MCF 10A (cell line): Measurements from ENCODE around the gene PLOD2. TPM values are rescaled to one million over a fixed set of nuclear protein-coding genes. Genes with fewer than 3 reads are reported as not detected.
"Not testable (repeated sequence)": the region's sequence is repeated elsewhere in the genome, so short reads cannot be mapped to it uniquely, and the experiment has no call there.

Experiments
- BruUV-seq: library from RNA; stranded (reverse); fragments of 400-500 nt; replicated peaks from 2 replicates; lab custom pipeline; 2021; lab: Mats Ljungman, UMichigan
- CTCF ChIA-PET: fragments of 300-600 bp; sonication (Branson Sonifier 250); formaldehyde crosslinking; extraction: SDS; loops from one replicate; lab custom pipeline; 2021; ENCODE audit warnings: antibody characterized with exemption, inconsistent platforms; lab: Yijun Ruan, JAX
- POLR2A ChIA-PET: fragments of 300-600, 350-650 bp; sonication (Branson Sonifier 250); formaldehyde crosslinking; extraction: SDS; loops from one replicate; lab custom pipeline; 2020; ENCODE audit warnings: antibody characterized with exemption, inconsistent platforms; lab: Yijun Ruan, JAX
- DNase-seq: peaks from one replicate; pipeline ENCODE4 v3.0.0-alpha.2; 2018; ENCODE audit not compliant: unreplicated experiment
- H3K27ac Mint-ChIP-seq: one replicate; pipeline ENCODE4 v1.8.0; 2022; ENCODE audit warnings: mild to moderate bottlenecking, low read depth, mixed read lengths; ENCODE audit not compliant: unreplicated experiment
- H3K27me3 Mint-ChIP-seq: one replicate; pipeline ENCODE4 v1.8.0; 2022; ENCODE audit warnings: mixed read lengths; ENCODE audit not compliant: insufficient read depth, unreplicated experiment
- H3K36me3 Mint-ChIP-seq: one replicate; pipeline ENCODE4 v1.8.0; 2022; ENCODE audit warnings: mild to moderate bottlenecking, moderate library complexity, mixed read lengths; ENCODE audit not compliant: insufficient read depth, unreplicated experiment
- H3K4me1 Mint-ChIP-seq: one replicate; pipeline ENCODE4 v1.8.0; 2022; ENCODE audit warnings: mixed read lengths; ENCODE audit not compliant: insufficient read depth, unreplicated experiment
- H3K4me3 Mint-ChIP-seq: one replicate; pipeline ENCODE4 v1.8.0; 2022; ENCODE audit warnings: mild to moderate bottlenecking, moderate library complexity, mixed read lengths; ENCODE audit not compliant: unreplicated experiment
- H3K9me3 Mint-ChIP-seq: one replicate; pipeline ENCODE4 v1.8.0; 2022; ENCODE audit warnings: mixed read lengths; ENCODE audit not compliant: unreplicated experiment
- intact Hi-C: fragments of 100-400 bp; cut with micrococcal nuclease; formaldehyde crosslinking; loops from 2 replicates; pipeline ENCODE4 v1.14.1; 2022
- total RNA-seq: library from RNA; stranded (reverse); gene quantifications from 2 replicates; pipeline ENCODE4 v1.2.3, GENCODE V29; 2022
- TF ChIP-seq, protein P1 (sequence below): fragments of 200-600 bp; IDR thresholded peaks from one replicate; pipeline ENCODE4 v1.8.0; 2022; ENCODE audit warnings: antibody characterized with exemption, mild to moderate bottlenecking; ENCODE audit not compliant: unreplicated experiment

PLOD2 gene
- total RNA-seq, 1 experiment from 2014 or later = 149 TPM

DNA sequence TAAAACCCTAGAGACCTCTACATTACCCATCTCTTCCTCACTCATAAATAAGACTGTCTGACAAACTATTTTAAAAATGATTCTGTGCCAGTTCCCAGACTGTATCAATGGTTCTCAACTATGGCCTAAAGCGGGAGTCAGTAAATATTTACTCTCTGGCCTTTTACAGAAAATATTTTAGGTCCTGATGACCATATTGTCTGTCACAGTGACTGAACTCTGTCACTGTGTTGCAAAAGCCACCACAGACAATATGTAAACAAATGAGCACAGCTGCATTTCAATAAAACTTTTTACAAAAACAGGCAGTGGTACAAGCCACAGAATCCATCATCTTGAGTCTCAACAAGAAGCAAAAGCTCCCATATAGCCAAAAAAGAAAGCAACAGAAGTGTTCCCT lies 45.4 kb downstream of the PLOD2 start:
- no peak for DNase-seq
- no peaks in the 10 kb centered on the region for H3K27me3 Mint-ChIP-seq
- no peaks in the 10 kb centered on the region for H3K4me1 Mint-ChIP-seq
- TF ChIP-seq, protein P1, sequence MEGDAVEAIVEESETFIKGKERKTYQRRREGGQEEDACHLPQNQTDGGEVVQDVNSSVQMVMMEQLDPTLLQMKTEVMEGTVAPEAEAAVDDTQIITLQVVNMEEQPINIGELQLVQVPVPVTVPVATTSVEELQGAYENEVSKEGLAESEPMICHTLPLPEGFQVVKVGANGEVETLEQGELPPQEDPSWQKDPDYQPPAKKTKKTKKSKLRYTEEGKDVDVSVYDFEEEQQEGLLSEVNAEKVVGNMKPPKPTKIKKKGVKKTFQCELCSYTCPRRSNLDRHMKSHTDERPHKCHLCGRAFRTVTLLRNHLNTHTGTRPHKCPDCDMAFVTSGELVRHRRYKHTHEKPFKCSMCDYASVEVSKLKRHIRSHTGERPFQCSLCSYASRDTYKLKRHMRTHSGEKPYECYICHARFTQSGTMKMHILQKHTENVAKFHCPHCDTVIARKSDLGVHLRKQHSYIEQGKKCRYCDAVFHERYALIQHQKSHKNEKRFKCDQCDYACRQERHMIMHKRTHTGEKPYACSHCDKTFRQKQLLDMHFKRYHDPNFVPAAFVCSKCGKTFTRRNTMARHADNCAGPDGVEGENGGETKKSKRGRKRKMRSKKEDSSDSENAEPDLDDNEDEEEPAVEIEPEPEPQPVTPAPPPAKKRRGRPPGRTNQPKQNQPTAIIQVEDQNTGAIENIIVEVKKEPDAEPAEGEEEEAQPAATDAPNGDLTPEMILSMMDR = no peak
- CTCF ChIA-PET = no interaction called here
- POLR2A ChIA-PET = no interaction called here
- peak overlapping the region; percentile 57 for H3K27ac Mint-ChIP-seq
- H3K36me3 Mint-ChIP-seq = peaks cover 81% of the 10 kb centered on the region
- no TSS peak for BruUV-seq
- no peak overlapping the region for H3K4me3 Mint-ChIP-seq
- intact Hi-C loops = no loop called here
- H3K9me3 Mint-ChIP-seq = peaks cover 8% of the 10 kb centered on the region

DNA sequence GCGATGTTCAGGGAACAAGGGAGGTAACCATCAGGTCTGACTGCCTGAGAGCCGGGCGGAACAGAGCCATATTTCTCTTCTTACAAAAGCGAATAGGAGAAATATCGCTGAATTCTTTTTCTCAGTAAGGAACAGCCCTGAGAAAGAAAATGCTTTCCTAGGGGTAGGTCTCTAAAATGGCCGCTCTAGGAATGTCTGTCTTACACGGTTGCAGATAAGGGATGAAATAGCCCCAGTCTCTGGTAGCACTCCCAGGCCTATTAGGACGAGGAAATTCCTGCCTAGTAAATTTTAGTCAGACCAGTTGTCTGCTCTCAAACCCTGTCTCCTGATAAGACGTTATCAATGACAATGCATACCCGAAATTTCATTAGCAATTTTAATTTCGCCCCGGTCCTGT lies 47.2 kb downstream of the PLOD2 start:
- intact Hi-C loops, H3K27ac Mint-ChIP-seq, DNase-seq, H3K4me1 Mint-ChIP-seq, CTCF ChIA-PET, H3K27me3 Mint-ChIP-seq, H3K9me3 Mint-ChIP-seq, H3K4me3 Mint-ChIP-seq, BruUV-seq: not testable (repeated sequence)
- peaks cover 79% of the 10 kb centered on the region for H3K36me3 Mint-ChIP-seq
- POLR2A ChIA-PET = interaction anchor here (1.3 kb wide), 1 partner anchor 10 kb away, joined by 4 read pairs; no protein-coding TSS in a partner anchor

DNA sequence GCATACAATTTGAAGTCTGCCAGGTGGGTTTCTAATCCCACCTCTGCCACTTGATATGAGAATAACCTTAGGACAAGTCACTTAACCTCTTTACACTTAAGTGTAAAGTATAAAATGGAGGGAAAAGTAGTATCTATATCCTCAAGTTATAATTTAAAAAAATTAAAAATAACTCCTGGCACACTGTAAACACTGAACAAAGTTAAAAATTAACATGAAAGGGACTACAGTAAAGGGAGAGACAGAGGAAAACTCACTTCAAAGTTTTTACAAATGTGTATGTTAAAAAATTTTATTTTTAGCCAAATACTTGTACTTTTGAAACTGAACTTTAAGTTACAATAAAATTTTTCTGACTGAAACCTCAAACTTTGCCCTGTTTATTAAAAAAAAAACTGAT lies 49.6 kb downstream of the PLOD2 start:
- ChIA-PET POLR2A (no interaction called here), CTCF (no interaction called here)
- no peak overlapping the region for H3K27ac Mint-ChIP-seq
- intact Hi-C loops = no loop called here
- H3K36me3 Mint-ChIP-seq = peaks cover 78% of the 10 kb centered on the region
- no TSS peak for BruUV-seq
- no peak for DNase-seq
- no peaks in the 10 kb centered on the region for H3K27me3 Mint-ChIP-seq
- H3K4me3 Mint-ChIP-seq = no peak overlapping the region
- H3K9me3 Mint-ChIP-seq = peaks cover 8% of the 10 kb centered on the region
- TF ChIP-seq, protein P1 = no peak
- no peaks in the 10 kb centered on the region for H3K4me1 Mint-ChIP-seq

DNA sequence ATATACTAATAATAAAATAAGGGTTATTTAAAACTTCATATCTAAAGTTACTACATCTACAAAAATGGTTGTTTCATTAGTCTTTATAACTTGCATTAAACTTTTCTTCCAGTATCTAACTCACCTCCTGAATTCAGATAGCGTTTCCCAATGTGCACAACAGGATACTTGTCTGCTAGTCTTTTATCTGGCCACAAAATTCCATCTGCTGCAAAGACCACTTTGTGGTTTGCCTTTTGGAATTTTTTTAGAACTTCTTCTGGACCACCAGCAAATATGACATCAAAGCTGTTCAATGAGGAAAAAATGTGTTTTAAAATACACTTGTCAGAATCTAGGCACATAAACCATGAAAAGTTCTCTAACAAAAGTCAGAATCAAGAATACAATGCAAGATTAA lies 50.8 kb downstream of the PLOD2 start:
- ChIA-PET POLR2A (interaction anchor here (0.9 to 2.1 kb wide), 2 partner anchors 13 to 51 kb away, joined by 3 to 5 read pairs; partner anchors contain the start of gene PLOD2), CTCF (interaction anchor here (0.7 kb wide), 1 partner anchor 17 kb away, joined by 3 read pairs; no protein-coding TSS in a partner anchor)
- Mint-ChIP-seq H3K4me1 (no peaks in the 10 kb centered on the region), H3K9me3 (peaks cover 2% of the 10 kb centered on the region), H3K27ac (no peak overlapping the region), H3K4me3 (no peak overlapping the region), H3K27me3 (no peaks in the 10 kb centered on the region), H3K36me3 (peaks cover 76% of the 10 kb centered on the region)
- intact Hi-C loops = no loop called here
- no peak for DNase-seq
- TF ChIP-seq, protein P1 = no peak
- no TSS peak for BruUV-seq
